ENCODE results near the gene GLRA3. TPM values are rescaled to one million over a fixed set of nuclear protein-coding genes. Genes with fewer than 3 reads are reported as not detected.

Gene GLRA3
- total RNA-seq, 4 donors from 2014 or later: 0.04 TPM; not detected in 3

DNA sequence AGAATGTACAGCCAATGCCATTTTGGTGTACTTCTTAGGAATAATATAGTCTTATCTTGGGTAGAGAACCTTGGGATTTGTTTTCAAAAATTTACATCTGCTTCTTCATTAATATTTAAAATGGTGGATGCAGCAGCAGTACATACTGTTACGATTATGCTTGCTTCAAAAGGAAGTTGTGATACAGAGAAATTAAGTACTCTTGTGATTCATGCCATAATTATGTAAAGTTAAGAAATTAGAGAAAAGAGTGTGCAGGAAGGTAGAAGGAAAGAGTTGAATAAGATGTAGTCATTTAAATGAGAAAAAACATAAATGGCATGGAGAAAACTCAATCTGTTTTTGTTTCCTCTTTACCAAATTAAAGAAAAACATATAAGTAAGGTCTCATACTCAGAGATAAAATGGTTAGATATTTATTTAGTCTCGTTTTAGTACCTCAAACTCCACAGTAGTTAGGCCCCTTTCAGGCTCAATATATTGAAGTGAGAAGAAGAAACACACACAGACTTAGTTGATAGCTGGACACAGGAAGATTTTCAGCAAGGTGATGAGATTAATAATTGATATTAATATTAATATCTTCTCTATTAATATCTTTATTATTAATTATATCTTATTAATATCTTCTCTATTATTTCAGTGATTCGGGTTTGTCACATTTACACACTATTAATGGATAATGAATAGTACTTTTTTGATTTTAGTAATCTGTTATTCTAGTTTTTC lies 236.6 kb downstream of the GLRA3 start:
- TF ChIP-seq CTCF (IDR thresholded peaks at IDR 0.05): no peak
- TF ChIP-seq POLR2A (IDR thresholded peaks at IDR 0.05): no peak
- 78 to 80% methylated on average over 3 of the region's 3 CpGs for WGBS, 2 donors
- DNase-seq (ENCODE audit: low spot score in 2 of 2): no peak
- H3K4me3 ChIP-seq (ENCODE audit: low read depth, poor library complexity, severe bottlenecking): no peak overlapping the region
- intact Hi-C loops (cut with DNase I; ENCODE audit: low total_unique reads): no loop called here

DNA sequence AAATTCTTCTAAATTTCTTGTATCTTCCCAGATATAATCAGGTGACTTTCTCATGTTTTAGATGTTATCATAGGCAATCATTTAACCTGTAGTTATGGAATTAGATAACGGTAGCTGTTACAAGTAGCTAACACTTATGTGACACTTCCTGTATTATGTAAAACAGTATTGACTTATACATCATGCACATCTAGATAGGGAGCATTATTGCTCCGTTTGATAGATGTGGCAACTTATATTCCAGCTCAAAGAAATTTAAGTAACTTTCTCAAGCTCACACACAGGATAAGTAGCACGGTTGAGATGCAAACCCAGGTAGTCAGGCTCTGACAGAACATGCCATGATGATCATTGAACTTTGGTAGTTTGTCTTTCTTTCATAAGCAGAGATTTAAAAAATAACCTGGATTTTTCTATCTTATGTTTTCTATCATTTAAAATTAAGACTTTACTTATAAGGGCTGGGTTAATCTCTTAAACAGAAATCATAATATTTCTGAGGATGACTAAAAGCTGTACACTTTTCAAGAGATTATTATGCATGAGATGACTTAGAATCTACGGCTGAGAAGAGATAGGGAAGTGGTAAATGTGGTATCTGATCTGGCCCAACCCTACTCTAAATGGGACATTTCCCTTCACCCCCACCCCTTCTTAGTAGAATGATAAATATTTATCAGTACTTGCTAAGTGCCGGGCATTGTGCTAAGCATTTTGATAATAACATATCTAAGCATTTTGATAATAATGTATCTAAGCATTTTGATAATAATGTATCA lies 237.6 kb downstream of the GLRA3 start:
- TF ChIP-seq POLR2A (IDR thresholded peaks at IDR 0.05) (no peak), CTCF (IDR thresholded peaks at IDR 0.05) (no peak)
- H3K4me3 ChIP-seq (ENCODE audit: low read depth, poor library complexity, severe bottlenecking): no peak overlapping the region
- DNase-seq (ENCODE audit: low spot score in 2 of 2): no peak
- WGBS, 2 donors: 64 to 66% methylated on average over 5 of the region's 5 CpGs
- intact Hi-C loops (cut with DNase I; ENCODE audit: low total_unique reads): no loop called here

DNA sequence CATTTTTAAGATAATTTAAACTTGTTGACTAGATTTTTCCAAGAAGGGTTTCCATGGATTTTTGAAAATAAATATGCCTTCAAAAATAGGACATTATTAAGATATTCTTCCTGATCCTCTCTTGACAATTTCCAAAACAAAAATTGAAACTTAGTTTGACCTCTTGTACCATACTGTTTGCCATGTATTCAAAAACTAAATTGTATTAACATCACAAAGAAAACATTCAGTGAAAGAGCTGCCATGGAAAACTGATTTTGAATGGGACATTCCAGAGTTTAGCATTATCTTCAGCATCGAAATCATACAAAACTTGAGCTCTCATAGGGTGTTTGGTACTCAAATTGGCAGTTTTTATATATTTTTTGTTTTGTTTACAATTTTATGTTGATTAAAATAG lies 238.7 kb downstream of the GLRA3 start:
- TF ChIP-seq CTCF (IDR thresholded peaks at IDR 0.05) (no peak), POLR2A (IDR thresholded peaks at IDR 0.05) (no peak)
- no peak for DNase-seq (ENCODE audit: low spot score in 2 of 2)
- H3K4me3 ChIP-seq (ENCODE audit: low read depth, poor library complexity, severe bottlenecking): no peak overlapping the region
- intact Hi-C loops (cut with DNase I; ENCODE audit: low total_unique reads): no loop called here
- 79 to 90% methylated on average over 1 of the region's 1 CpG for WGBS, 2 donors

Other genes starting within 250 kb of the GLRA3 start
- not detected for gene ADAM29, start 89.1 kb upstream of the GLRA3 start, total RNA-seq

All from lower leg skin (tissue), 4 donors.